ENCODE measurements around the gene HAO2. TPM values are rescaled to one million over a fixed set of nuclear protein-coding genes. Genes with fewer than 3 reads are reported as not detected.
"Not testable (repeated sequence)": the region's sequence is repeated elsewhere in the genome, so short reads cannot be mapped to it uniquely, and the experiment has no call there.

HAO2 gene
- total RNA-seq, 4 donors from 2014 or later: not detected

GRCh38 chr1:119332622-119333021 is 36.0 kb upstream of the HAO2 start:
- ATAC-seq (ENCODE audit: low FRiP score) (no peak), DNase-seq (ENCODE audit: low spot score) (no peak)
- TF ChIP-seq, protein P1, sequence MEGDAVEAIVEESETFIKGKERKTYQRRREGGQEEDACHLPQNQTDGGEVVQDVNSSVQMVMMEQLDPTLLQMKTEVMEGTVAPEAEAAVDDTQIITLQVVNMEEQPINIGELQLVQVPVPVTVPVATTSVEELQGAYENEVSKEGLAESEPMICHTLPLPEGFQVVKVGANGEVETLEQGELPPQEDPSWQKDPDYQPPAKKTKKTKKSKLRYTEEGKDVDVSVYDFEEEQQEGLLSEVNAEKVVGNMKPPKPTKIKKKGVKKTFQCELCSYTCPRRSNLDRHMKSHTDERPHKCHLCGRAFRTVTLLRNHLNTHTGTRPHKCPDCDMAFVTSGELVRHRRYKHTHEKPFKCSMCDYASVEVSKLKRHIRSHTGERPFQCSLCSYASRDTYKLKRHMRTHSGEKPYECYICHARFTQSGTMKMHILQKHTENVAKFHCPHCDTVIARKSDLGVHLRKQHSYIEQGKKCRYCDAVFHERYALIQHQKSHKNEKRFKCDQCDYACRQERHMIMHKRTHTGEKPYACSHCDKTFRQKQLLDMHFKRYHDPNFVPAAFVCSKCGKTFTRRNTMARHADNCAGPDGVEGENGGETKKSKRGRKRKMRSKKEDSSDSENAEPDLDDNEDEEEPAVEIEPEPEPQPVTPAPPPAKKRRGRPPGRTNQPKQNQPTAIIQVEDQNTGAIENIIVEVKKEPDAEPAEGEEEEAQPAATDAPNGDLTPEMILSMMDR (IDR thresholded peaks at IDR 0.05): no peak

- no peak for ATAC-seq (ENCODE audit: low FRiP score)
- no peak for DNase-seq (ENCODE audit: low spot score)
- TF ChIP-seq, protein P1 (IDR thresholded peaks at IDR 0.05): no peak
These were observed 35.3 kb upstream of the HAO2 start for GRCh38 chr1:119333163-119333896.

DNA sequence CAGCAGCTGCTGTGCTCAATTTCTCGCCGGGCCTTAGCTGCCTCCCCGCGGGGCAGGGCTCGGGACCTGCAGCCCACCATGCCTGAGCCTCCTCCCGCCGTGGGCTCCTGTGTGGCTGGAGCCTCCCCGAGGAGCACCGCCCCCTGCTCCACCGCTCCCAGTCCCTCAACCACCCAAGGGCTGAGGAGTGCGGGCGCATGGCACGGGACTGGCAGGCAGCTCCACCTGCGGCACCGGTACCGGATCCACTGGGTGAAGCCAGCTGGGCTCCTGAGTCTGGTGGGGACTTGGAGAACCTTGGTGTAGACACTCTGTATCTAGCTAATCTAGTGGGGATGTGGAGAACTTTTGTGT is 34.7 kb upstream of the HAO2 start:
- DNase-seq (ENCODE audit: low spot score); ATAC-seq (ENCODE audit: low FRiP score): not testable (repeated sequence)

DNA sequence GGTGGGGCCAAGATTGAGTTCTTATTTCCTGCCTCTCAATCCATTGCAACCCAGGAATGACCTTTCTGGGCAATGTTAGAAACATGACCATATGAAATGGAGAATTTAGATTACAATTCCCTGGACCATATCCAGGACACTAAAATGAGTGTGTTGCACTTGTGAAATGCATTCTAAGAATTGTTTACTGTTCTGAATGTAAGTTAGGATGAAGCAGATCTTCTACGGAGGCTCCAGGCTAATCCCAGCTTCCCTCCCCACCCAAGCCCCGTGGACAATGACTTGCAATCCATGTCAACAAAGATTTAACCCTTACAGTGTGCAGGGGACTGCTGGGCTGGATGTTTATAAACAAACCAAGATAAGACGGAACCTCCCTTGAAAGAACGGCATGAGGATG is 31.7 kb upstream of the HAO2 start:
- TF ChIP-seq, protein P1 (IDR thresholded peaks at IDR 0.05): no peak

DNA sequence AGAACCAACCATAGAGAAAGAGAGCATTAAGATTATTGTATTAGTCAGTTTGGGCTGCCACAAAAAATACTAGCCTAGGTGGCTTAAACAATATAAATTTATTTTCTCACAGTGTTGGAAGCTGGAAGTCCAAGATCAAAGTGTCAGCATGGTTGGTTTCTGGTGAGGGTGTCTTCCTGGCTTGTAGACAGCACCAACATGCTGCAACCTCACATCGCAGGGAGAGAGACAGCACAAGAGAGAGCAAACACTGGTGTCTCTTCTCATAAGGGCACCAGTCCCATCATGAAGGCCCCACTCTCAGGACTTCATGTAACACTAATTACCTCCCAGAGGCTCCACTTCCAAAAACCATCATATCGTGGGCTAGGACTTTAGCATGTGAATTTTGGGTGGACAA is 30.6 kb upstream of the HAO2 start:
- DNase-seq (ENCODE audit: low spot score) (no peak), ATAC-seq (ENCODE audit: low FRiP score) (no peak)
- TF ChIP-seq, protein P1 (IDR thresholded peaks at IDR 0.05): no peak

More for the DNA sequence above, 31.7 kb upstream of the HAO2 start:
- ATAC-seq (ENCODE audit: low FRiP score): no peak
- no peak for DNase-seq (ENCODE audit: low spot score)

GRCh38 chr1:119338757-119339156 is 29.8 kb upstream of the HAO2 start:
- TF ChIP-seq, protein P1 (IDR thresholded peaks at IDR 0.05): no peak
- DNase-seq (ENCODE audit: low spot score) (no peak), ATAC-seq (ENCODE audit: low FRiP score) (no peak)

DNA sequence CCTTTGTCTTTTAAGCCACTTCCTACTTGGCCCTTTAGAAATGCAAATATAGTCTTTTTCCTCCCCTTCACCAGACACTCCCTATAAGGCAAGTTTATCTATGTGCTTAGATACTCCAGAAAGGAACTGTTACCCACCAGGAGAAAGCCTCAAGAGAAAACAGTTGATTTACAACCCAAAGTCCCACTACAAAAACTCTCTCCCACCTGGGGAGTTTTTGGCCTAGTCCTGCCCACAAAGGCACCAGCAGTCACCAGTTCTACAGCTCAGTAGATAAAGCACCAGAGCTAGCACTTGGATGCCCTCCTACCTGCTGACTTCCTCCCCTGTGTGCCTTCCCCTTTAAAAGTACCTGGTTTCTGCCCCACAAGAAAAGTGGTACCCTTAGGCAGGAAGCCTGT is 27.7 kb upstream of the HAO2 start:
- ATAC-seq (ENCODE audit: low FRiP score) (no peak), DNase-seq (ENCODE audit: low spot score) (no peak)
- TF ChIP-seq, protein P1 (IDR thresholded peaks at IDR 0.05): no peak

Measured in omental fat pad (tissue), 4 donors.